Activated CD4-positive, alpha-beta T cell treated with anti-CD3 and anti-CD28 coated beads, Interleukin-2, amount 50 U/mL, for 24 hours (primary cell): ENCODE measurements around the gene ELOA.
A peak's percentile ranks its signal among the peaks of the same experiment; 100 is the strongest.
"Not testable (repeated sequence)": the region's sequence is repeated elsewhere in the genome, so short reads cannot be mapped to it uniquely, and the experiment has no call there.

Source experiments
- DNase-seq, 2 donors: peaks; one replicate each; pipeline ENCODE4 v3.0.0-alpha.2; 2020; ENCODE audit warnings: low read depth in 1 of 2, low spot score in 1 of 2

The ELOA gene

DNA sequence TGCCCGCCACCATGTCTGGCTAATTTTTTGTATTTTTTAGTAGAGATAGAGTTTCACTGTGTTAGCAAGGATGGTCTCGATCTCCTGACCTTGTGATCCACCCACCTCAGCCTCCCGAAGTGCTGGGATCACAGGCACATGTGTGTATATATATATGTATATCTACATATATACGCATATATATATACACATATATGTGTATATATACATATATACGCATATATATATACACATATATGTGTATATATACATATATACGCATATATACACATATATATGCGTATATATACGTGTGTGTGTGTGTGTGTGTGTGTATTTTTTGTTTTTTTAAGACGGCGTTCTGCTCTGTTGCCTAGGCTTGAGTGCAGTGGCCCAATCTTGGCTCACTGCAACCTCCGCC lies 39.9 kb downstream of the ELOA start:
- not testable (repeated sequence) for DNase-seq

DNA sequence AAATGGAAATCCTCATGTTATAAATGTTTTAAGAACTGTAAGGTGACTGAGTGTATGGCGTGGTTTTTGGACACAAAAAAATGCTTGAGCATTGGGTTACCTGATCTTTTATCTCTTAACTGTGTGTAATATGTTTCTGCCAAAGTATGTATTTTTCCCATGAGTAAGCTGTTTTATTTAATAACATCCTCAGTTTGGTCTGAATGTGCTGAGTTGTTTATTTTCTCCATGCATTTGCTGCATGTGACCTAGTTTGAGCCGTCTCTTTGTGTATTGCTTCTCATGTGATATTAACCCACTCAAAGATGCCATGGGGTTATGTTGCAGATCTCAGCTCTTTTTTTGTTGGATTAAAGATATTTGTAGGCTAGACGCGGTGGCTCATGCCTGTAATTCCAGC lies 41.6 kb downstream of the ELOA start:
- DNase-seq: no peak

- DNase-seq: no peak
Measured at GRCh38 chr1:23787701-23788100, 44.4 kb downstream of the ELOA start.

DNA sequence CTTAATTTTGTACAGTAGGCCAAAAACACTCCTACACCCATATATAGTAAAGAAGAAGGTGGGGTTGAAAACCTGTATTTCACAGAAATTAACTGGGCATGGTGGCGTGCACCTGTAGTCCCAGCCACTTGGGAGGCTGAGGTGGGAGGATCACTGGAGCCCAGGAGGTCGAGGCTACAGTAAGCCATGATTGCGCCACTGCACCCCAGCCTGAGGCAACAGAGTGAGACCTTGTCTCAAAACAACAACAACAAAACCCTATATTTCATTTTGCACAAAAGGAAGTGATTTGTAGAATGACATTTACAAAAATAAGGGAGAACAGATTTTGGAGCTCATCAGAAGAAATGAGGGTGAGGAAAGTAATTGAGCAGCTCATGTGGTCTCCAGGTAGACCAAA lies 45.4 kb downstream of the ELOA start:
- DNase-seq: no peak

GRCh38 chr1:23790696-23791515 lies 47.6 kb downstream of the ELOA start, which contains the start of gene LYPLA2:
Gene LYPLA2, plus strand, starts transcription at chr1:23791145. Its CDS starts 1,538 bp downstream, at chr1:23792683.
- peak; percentile 69 to 86 for DNase-seq

DNA sequence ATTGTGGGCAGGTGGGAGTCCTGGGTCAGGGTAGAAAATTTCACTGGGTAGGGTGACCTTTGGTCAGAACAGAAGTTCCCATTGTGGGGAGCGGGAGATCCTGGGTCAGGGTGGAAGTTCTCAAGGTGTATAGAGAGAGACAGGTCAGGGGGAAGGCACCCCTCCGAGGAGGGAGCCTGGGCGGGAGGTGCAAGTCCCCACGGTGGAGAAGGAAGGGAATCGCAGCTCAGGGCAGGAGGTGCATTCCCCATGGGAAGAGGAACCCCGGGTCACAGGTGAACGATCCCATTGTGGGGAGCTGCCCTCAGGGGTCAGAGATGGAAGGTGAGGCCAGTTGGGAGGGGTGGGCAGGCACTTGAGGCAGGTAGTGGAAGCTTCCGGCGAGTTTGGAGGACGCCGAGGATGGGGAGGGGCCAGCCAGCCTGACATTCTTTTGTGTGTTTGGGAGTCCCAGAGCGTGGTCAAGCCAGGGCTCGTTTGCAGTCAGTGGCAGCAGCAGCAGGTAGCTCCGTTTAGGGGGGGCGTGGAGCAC lies 48.3 kb downstream of the ELOA start:
- peak in 1 of 2 donors; percentile 14 for DNase-seq

DNA sequence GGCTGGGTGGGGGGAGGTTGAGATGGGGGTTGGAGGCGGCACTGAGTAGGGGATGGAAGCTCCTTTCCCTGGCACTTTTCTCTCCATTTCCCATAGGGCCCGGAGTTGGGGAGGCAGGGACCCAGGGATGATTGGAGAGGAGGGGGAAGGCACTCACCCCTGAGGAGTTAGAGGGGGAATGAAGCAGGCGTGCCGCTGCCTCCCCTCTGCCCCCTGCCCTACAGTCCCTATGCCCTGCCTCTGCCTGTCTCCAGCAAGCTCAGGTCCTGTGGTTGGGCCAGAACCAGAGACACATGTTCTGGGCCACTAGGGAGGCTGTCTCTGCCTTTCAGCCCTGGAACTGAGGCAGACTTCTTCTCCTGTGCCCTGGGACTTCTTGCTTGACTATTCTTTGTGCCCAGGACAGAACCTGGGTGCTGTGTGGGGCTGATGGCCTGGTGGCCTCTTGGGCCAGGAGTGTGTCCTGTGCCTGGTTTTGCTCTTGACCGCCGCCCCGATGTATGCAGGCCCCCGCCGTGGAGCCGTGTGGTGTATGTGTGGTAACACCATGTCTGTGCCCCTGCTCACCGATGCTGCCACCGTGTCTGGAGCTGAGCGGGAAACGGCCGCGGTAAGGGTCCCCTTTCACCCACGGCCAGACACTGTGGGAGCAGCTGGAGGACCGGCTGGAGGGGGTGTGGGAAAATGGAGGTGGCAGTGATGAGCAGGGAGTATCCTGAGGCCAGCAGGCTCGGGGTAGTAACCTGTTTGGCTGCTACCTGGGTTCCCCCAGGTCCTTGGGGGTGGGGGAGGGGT lies 49.1 kb downstream of the ELOA start:
- DNase-seq: no peak

- no peak for DNase-seq
Measured at GRCh38 chr1:23793018-23793781, 49.9 kb downstream of the ELOA start.

- DNase-seq: no peak
Measured at GRCh38 chr1:23793861-23794731, 50.8 kb downstream of the ELOA start.

GRCh38 chr1:23794732-23795182 lies 51.5 kb downstream of the ELOA start:
- not testable (repeated sequence) for DNase-seq

GRCh38 chr1:23795676-23796465 lies 52.6 kb downstream of the ELOA start:
- no peak for DNase-seq

DNA sequence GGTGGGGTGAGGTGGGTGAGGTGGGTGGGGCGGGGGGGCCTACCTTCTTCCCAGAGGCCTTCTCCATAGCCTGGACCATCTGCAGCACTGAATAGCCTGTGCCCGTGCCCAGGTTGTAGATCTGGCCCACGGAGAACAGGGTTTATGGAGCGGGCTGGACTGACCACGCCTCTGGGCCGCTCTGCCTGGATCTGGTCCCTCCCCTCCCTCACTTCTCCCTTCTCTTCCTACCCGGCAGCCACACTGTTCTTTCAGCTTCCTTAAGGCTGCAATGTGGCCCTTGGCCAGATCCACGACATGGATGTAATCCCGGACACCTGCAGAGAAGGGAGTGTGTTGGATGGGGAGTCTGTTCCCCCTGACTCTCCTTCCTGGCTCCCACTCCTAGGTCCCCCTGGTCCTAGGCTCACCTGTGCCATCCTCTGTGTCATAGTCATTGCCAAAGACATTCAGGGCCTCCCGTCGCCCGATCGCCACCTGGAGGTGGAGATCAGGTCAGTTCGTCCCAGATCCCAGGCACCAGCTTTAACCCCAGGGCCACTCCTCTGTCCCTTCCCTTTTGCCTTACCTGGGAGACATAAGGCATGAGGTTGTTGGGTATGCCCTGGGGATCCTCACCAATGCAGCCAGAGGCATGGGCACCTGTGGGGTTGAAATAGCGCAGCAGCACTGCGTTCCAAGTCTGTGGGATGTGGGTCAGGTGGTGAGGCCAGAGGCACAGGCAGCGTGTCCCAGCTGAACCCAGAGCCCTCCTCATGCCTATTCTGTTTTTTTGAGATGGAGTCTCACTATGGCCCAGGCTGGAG lies 53.4 kb downstream of the ELOA start:
- no peak for DNase-seq

GRCh38 chr1:23797478-23798448 lies 54.5 kb downstream of the ELOA start:
- DNase-seq: no peak

GRCh38 chr1:23798662-23799142 lies 55.4 kb downstream of the ELOA start:
- DNase-seq: no peak

GRCh38 chr1:23799255-23799569 lies 55.9 kb downstream of the ELOA start:
- DNase-seq: no peak

GRCh38 chr1:23799570-23800399 lies 56.5 kb downstream of the ELOA start:
- DNase-seq: no peak
